HCT116 (cell line): ENCODE results near the gene NCF2. TPM values are rescaled to one million over a fixed set of nuclear protein-coding genes. Genes with fewer than 3 reads are reported as not detected.

Experiments used
- ATAC-seq: fragments of 200-7000 bp; cut with Tn5 transposase; 2 replicates; pipeline ENCODE4 v1.9.1; 2020; ENCODE audit warnings: mild to moderate bottlenecking, moderate library complexity
- BruUV-seq: library from RNA; stranded (reverse); fragments of 400-500 nt; replicated peaks from 2 replicates; lab custom pipeline; 2021; lab: Mats Ljungman, UMichigan
- CTCF ChIA-PET: fragments of 300-600 bp; sonication (Branson Sonifier 250); formaldehyde crosslinking; loops from one replicate; lab custom pipeline; 2021; ENCODE audit warnings: antibody characterized with exemption; lab: Charles Lee
- POLR2A ChIA-PET: fragments of 300-600, 350-600 bp; sonication (Branson Sonifier 250); formaldehyde crosslinking; loops from one replicate; lab custom pipeline; 2021; ENCODE audit warnings: antibody characterized with exemption; lab: Charles Lee
- RAD21 ChIA-PET, 2 experiments: fragments of 300-600 bp; sonication (Branson Sonifier 250); formaldehyde crosslinking; loops; one replicate each; lab custom pipeline; 2023; ENCODE audit warnings: low total read pairs in 2 of 2; ENCODE audit not compliant: uncharacterized antibody in 2 of 2, unreplicated experiment in 2 of 2, low non-redundant PET in 1 of 2; lab: Charles Lee
- DNase-seq: peaks from one replicate; pipeline ENCODE4 v3.0.0-alpha.2; 2010; ENCODE audit warnings: low read depth, low spot score
- H2AFZ ChIP-seq: fragments of 200-600 bp; shearing (Covaris generic), sonication (generic); 2 replicates; pipeline ENCODE4 v1.6.1; 2017; ENCODE audit warnings: low read depth, mixed run types, mixed read lengths, antibody characterized with exemption, low read length; ENCODE audit not compliant: poor library complexity, severe bottlenecking
- H3K27ac ChIP-seq: 2 replicates; pipeline ENCODE4 v1.5.1; 2012; ENCODE audit warnings: low read depth, low read length
- H3K27me3 ChIP-seq: fragments of 200-600 bp; sonication (generic); 2 replicates; pipeline ENCODE4 v1.6.1; 2016; ENCODE audit warnings: mixed run types, low read length, mixed read lengths; ENCODE audit not compliant: insufficient read depth
- H3K36me3 ChIP-seq, 2 experiments: fragments of 200-500 bp in 1 of 2; fragments of 200-600 bp in 1 of 2; sonication (Bioruptor generic) in 1 of 2; sonication (generic) in 1 of 2; 2 replicates each; pipeline versions ENCODE4 v1.5.1 to v1.6.1; 2014 to 2016; ENCODE audit warnings: low read length in 2 of 2, inconsistent platforms in 1 of 2, mixed read lengths in 1 of 2, mixed run types in 1 of 2; ENCODE audit not compliant: insufficient read depth in 2 of 2, control insufficient read depth in 1 of 2
- H3K4me1 ChIP-seq, 2 experiments: fragments of 200-600 bp in 1 of 2; sonication (generic) in 1 of 2; 2 replicates each; pipeline versions ENCODE4 v1.5.1 to v1.6.1; 2012 to 2017; ENCODE audit warnings: low read length in 2 of 2, inconsistent platforms in 1 of 2, mild to moderate bottlenecking in 1 of 2, mixed read lengths in 1 of 2, mixed run types in 1 of 2, moderate library complexity in 1 of 2; ENCODE audit not compliant: insufficient read depth in 2 of 2, control insufficient read depth in 1 of 2
- H3K4me2 ChIP-seq: fragments of 200-600 bp; sonication (generic); 2 replicates; pipeline ENCODE4 v1.6.1; 2017; ENCODE audit warnings: mixed run types, low read length, mixed read lengths
- H3K4me3 ChIP-seq, 2 experiments: fragments of 200-600 bp in 1 of 2; sonication (generic) in 1 of 2; replicated peaks in 1 of 2; 2 replicates each; pipeline ENCODE4 v1.5.1; 2011 to 2016; ENCODE audit warnings: low read length in 2 of 2, control low read depth in 1 of 2, low read depth in 1 of 2, mild to moderate bottlenecking in 1 of 2, mixed read lengths in 1 of 2, mixed run types in 1 of 2
- H3K79me2 ChIP-seq: fragments of 200-600 bp; sonication (generic); 2 replicates; pipeline ENCODE4 v1.6.1; 2017; ENCODE audit warnings: mild to moderate bottlenecking, mixed run types, low read length, moderate library complexity, mixed read lengths; ENCODE audit not compliant: insufficient read depth
- H3K9ac ChIP-seq: fragments of 200-600 bp; sonication (generic); 2 replicates; pipeline ENCODE4 v1.6.1; 2016; ENCODE audit warnings: low read length, mixed read lengths
- H3K9me2 ChIP-seq: fragments of 200-600 bp; sonication (generic), shearing (Covaris generic); 2 replicates; pipeline ENCODE4 v1.6.1; 2017; ENCODE audit warnings: mixed run types, mild to moderate bottlenecking, moderate library complexity; ENCODE audit not compliant: insufficient read depth
- H3K9me3 ChIP-seq, 2 experiments: fragments of 200-500 bp in 1 of 2; fragments of 200-600 bp in 1 of 2; sonication (Bioruptor generic) in 1 of 2; sonication (generic) in 1 of 2; 2 replicates each; pipeline ENCODE4 v1.6.1; 2014 to 2017; ENCODE audit warnings: low read length in 2 of 2, mixed read lengths in 2 of 2, inconsistent platforms in 1 of 2, low read depth in 1 of 2, mild to moderate bottlenecking in 1 of 2, mixed run types in 1 of 2, moderate library complexity in 1 of 2; ENCODE audit not compliant: control insufficient read depth in 1 of 2, insufficient read depth in 1 of 2
- H4K20me1 ChIP-seq: fragments of 200-600 bp; sonication (generic), shearing (Covaris generic); 2 replicates; pipeline ENCODE4 v1.6.1; 2017; ENCODE audit warnings: mixed run types, mild to moderate bottlenecking, moderate library complexity; ENCODE audit not compliant: insufficient read depth
- EZH2 ChIP-seq: fragments of 200-600 bp; sonication (generic); IDR thresholded peaks from 2 replicates; pipeline ENCODE4 v1.6.1; 2017; ENCODE audit warnings: antibody characterized with exemption, mixed run types
- EZH2phosphoT487 ChIP-seq: fragments of 200-600 bp; IDR thresholded peaks from 2 replicates; pipeline ENCODE4 v1.6.1; 2018; ENCODE audit warnings: antibody characterized with exemption, borderline replicate concordance
- FOSL1 ChIP-seq: IDR thresholded peaks from 2 replicates; pipeline ENCODE4 v1.6.1; 2012; ENCODE audit warnings: low read depth
- POLR2AphosphoS5 ChIP-seq: IDR thresholded peaks from 2 replicates; pipeline ENCODE4 v1.6.1; 2011; ENCODE audit warnings: mild to moderate bottlenecking, low read depth, low read length, moderate library complexity
- RAD21 ChIP-seq: IDR thresholded peaks from 2 replicates; pipeline ENCODE4 v1.6.1; 2012; ENCODE audit warnings: low read depth, mild to moderate bottlenecking
- SIN3A ChIP-seq: IDR thresholded peaks from 2 replicates; pipeline ENCODE4 v1.6.1; 2012; ENCODE audit warnings: low read depth
- SP1 ChIP-seq: IDR thresholded peaks from 2 replicates; pipeline ENCODE4 v1.6.1; 2012; ENCODE audit warnings: low read depth
- SRF ChIP-seq: IDR thresholded peaks from 2 replicates; pipeline ENCODE4 v1.6.1; 2012; ENCODE audit warnings: low read depth
- ZBTB33 ChIP-seq: IDR thresholded peaks from 2 replicates; pipeline ENCODE4 v1.6.1; 2011; ENCODE audit warnings: mild to moderate bottlenecking, low read length, moderate library complexity; ENCODE audit not compliant: insufficient replicate concordance; ENCODE audit errors: extremely low read depth
- intact Hi-C: fragments of 100-400 bp; cut with micrococcal nuclease; formaldehyde crosslinking; loops from 2 replicates; pipeline ENCODE4 v1.10.0; 2022
- total RNA-seq: library from RNA; stranded (reverse); gene quantifications from one replicate; pipeline ENCODE4 v1.2.1, GENCODE V29; 2021; ENCODE audit not compliant: unreplicated experiment
- TF ChIP-seq, protein P1 (sequence below): IDR thresholded peaks from 2 replicates; pipeline ENCODE4 v1.6.1; 2012; ENCODE audit warnings: low read depth

Gene NCF2
- total RNA-seq, 1 experiment from 2014 or later, result 0.25 TPM

DNA sequence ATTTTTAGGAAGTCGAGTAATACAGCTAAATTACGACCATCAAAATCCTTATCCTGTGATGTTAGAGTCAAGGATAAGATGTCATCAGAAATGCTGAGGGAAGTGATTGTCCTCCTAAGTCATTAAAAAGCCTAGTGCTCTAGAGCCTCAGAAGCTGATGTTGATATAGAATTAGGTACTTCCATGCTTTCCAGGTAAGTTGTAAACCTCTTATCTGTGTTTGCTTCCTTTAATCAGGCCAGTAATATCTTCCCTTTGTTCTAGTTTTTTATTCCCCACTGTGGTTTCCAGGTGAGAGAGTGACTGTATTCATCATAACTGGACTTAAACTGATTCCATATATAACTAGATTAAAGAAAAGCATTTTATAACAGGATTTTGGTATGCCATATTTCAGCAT lies 73.5 kb downstream of the NCF2 start:
- Histone ChIP-seq H3K4me3 (no peak overlapping the region), H3K4me1 (peaks cover 6 to 13% of the 10 kb centered on the region in 2 experiments), H3K27ac (no peak overlapping the region), H3K79me2 (peaks cover 10% of the 10 kb centered on the region; the same call in 1 of the 2 replicates), H3K9me2 (no peaks in the 10 kb centered on the region), H3K9me3 (no peaks in the 10 kb centered on the region), H3K27me3 (no peaks in the 10 kb centered on the region), H3K36me3 (peaks cover 10 to 13% of the 10 kb centered on the region in 2 experiments; a peak in 3 of 4 replicates), H2AFZ (no peak overlapping the region), H3K9ac (no peak overlapping the region), H3K4me2 (no peak overlapping the region), H4K20me1 (peaks cover 3% of the 10 kb centered on the region; the same call in 1 of the 2 replicates)
- ChIA-PET RAD21 (no interaction called here), CTCF (no interaction called here), POLR2A (no interaction called here)
- DNase-seq (no peak), ATAC-seq (no peak)
- no TSS peak for BruUV-seq
- intact Hi-C loops, result no loop called here
- TF ChIP-seq ZBTB33 (no peak), POLR2AphosphoS5 (no peak)

- Histone ChIP-seq H3K4me3 (no peak overlapping the region), H3K27me3 (no peaks in the 10 kb centered on the region), H4K20me1 (peaks cover 3% of the 10 kb centered on the region; the same call in 1 of the 2 replicates), H2AFZ (no peak overlapping the region), H3K9me2 (no peaks in the 10 kb centered on the region), H3K9me3 (no peaks in the 10 kb centered on the region), H3K27ac (no peak overlapping the region), H3K36me3 (peaks cover 9 to 13% of the 10 kb centered on the region in 2 experiments; a peak in 3 of 4 replicates), H3K4me1 (peaks cover 6 to 13% of the 10 kb centered on the region in 2 experiments), H3K79me2 (peaks cover 19% of the 10 kb centered on the region), H3K4me2 (peak overlapping the region; percentile 6; the same call in 1 of the 2 replicates), H3K9ac (no peak overlapping the region)
- no TSS peak for BruUV-seq
- ChIA-PET RAD21 (interaction anchor here in 1 of 2 experiments (0.6 kb wide), 1 partner anchor 528 kb away, joined by 3 read pairs; no protein-coding TSS in a partner anchor), CTCF (no interaction called here), POLR2A (no interaction called here)
- intact Hi-C loops, result no loop called here
- DNase-seq (no peak), ATAC-seq (peak; percentile 46; the same call in 1 of the 2 replicates)
- no peak for TF ChIP-seq SRF
- no peak for TF ChIP-seq EZH2phosphoT487
- TF ChIP-seq EZH2, result no peak
- TF ChIP-seq SP1, result 0 out of 2 replicates have a peak, but pooled peaks have one; percentile 25
- no peak for TF ChIP-seq ZBTB33
- TF ChIP-seq, protein P1, sequence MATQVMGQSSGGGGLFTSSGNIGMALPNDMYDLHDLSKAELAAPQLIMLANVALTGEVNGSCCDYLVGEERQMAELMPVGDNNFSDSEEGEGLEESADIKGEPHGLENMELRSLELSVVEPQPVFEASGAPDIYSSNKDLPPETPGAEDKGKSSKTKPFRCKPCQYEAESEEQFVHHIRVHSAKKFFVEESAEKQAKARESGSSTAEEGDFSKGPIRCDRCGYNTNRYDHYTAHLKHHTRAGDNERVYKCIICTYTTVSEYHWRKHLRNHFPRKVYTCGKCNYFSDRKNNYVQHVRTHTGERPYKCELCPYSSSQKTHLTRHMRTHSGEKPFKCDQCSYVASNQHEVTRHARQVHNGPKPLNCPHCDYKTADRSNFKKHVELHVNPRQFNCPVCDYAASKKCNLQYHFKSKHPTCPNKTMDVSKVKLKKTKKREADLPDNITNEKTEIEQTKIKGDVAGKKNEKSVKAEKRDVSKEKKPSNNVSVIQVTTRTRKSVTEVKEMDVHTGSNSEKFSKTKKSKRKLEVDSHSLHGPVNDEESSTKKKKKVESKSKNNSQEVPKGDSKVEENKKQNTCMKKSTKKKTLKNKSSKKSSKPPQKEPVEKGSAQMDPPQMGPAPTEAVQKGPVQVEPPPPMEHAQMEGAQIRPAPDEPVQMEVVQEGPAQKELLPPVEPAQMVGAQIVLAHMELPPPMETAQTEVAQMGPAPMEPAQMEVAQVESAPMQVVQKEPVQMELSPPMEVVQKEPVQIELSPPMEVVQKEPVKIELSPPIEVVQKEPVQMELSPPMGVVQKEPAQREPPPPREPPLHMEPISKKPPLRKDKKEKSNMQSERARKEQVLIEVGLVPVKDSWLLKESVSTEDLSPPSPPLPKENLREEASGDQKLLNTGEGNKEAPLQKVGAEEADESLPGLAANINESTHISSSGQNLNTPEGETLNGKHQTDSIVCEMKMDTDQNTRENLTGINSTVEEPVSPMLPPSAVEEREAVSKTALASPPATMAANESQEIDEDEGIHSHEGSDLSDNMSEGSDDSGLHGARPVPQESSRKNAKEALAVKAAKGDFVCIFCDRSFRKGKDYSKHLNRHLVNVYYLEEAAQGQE, result no peak
- no peak for TF ChIP-seq POLR2AphosphoS5
- peak; percentile 46; the same call in 1 of the 2 replicates for TF ChIP-seq FOSL1
- TF ChIP-seq RAD21, result no peak
- TF ChIP-seq SIN3A, result no peak
Observed at GRCh38 chr1:183515002-183515689, 75.1 kb downstream of the NCF2 start.
